Liver (tissue), 3 donors: ENCODE measurements around the gene KRTDAP.

Source experiments
- ATF3 ChIP-seq: IDR thresholded peaks from 2 replicates; pipeline ENCODE4 v1.6.1; 2016; ENCODE audit warnings: antibody characterized with exemption
- CTCF ChIP-seq: fragments of 150-350 bp; IDR thresholded peaks from 2 replicates; pipeline ENCODE4 v1.5.1; 2017; ENCODE audit warnings: improper control_type of control experiment, low read depth, low read length; ENCODE audit not compliant: missing input control
- EGR1 ChIP-seq, 2 donors: IDR thresholded peaks; 2 replicates each; pipeline ENCODE4 v1.6.1; 2016 to 2018; ENCODE audit warnings: antibody characterized with exemption in 2 of 2, low read depth in 2 of 2
- FOXA1 ChIP-seq: IDR thresholded peaks from 2 replicates; pipeline ENCODE4 v1.6.1; 2016; ENCODE audit warnings: antibody characterized with exemption
- GABPA ChIP-seq, 2 donors: IDR thresholded peaks in 1 of 2; conservative IDR thresholded peaks in 1 of 2; 2 replicates each; pipeline ENCODE4 v1.6.1; 2016; ENCODE audit warnings: antibody characterized with exemption in 2 of 2, mild to moderate bottlenecking in 1 of 2, moderate library complexity in 1 of 2
- HNF4G ChIP-seq: IDR thresholded peaks from 2 replicates; pipeline ENCODE4 v1.6.1; 2016; ENCODE audit warnings: antibody characterized with exemption
- JUND ChIP-seq, 2 donors: IDR thresholded peaks; 2 replicates each; pipeline ENCODE4 v1.6.1; 2016; ENCODE audit warnings: antibody characterized with exemption in 2 of 2
- RAD21 ChIP-seq, 2 donors: IDR thresholded peaks; 2 replicates each; pipeline ENCODE4 v1.6.1; 2016; ENCODE audit warnings: antibody characterized with exemption in 2 of 2, mild to moderate bottlenecking in 2 of 2
- REST ChIP-seq: IDR thresholded peaks from 2 replicates; pipeline ENCODE4 v1.6.1; 2016; ENCODE audit warnings: antibody characterized with exemption, mild to moderate bottlenecking
- RXRA ChIP-seq, 2 donors: IDR thresholded peaks; 2 replicates each; pipeline ENCODE4 v1.6.1; 2017 to 2018; ENCODE audit warnings: antibody characterized with exemption in 2 of 2, mild to moderate bottlenecking in 1 of 2
- TAF1 ChIP-seq: conservative IDR thresholded peaks from 2 replicates; pipeline ENCODE4 v1.6.1; 2016; ENCODE audit warnings: antibody characterized with exemption, mild to moderate bottlenecking
- YY1 ChIP-seq: IDR thresholded peaks from 2 replicates; pipeline ENCODE4 v1.6.1; 2016; ENCODE audit warnings: antibody characterized with exemption, mild to moderate bottlenecking
- ZBTB33 ChIP-seq: IDR thresholded peaks from 2 replicates; pipeline ENCODE4 v1.6.1; 2016; ENCODE audit warnings: antibody characterized with exemption
- TF ChIP-seq, protein P1 (sequence below): IDR thresholded peaks from 2 replicates; pipeline ENCODE4 v1.6.1; 2016; ENCODE audit warnings: antibody characterized with exemption
- donor health status: healthy.
- donor health status: healthy.

DNA sequence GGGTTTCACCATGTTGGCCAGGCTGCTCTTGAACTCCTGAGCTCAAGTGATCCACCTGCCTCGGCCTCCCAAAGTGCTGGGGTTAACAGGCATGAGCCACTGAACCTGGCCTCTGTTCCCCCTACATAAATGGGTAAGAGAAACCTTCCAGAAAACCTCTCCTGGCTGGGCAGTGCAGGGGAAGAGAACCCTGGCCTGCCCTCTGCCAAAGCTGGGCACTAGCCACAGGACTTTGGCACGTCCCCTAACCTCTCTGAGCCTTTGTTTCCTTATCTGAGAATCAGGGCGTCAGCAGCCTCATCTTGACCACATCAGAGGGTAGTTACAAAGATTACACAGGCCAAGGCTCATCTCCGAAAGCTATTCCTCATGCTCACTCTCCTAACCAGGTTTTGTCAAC, 35.6 kb upstream of the KRTDAP start:
- TF ChIP-seq CTCF (no peak), EGR1 (IDR thresholded peaks at IDR 0.05; ENCODE audit: low read depth in 2 of 2) (no peak), GABPA (IDR thresholded peaks at IDR 0.05 in 1 of 2, conservative IDR thresholded peaks at IDR 0.05 in 1 of 2) (no peak), TAF1 (no peak), ZBTB33 (no peak), REST (no peak), FOXA1 (no peak), RXRA (IDR thresholded peaks at IDR 0.05) (no peak), RAD21 (IDR thresholded peaks at IDR 0.05) (no peak), ATF3 (no peak), JUND (IDR thresholded peaks at IDR 0.05) (no peak), YY1 (no peak), HNF4G (no peak)
- TF ChIP-seq, protein P1, sequence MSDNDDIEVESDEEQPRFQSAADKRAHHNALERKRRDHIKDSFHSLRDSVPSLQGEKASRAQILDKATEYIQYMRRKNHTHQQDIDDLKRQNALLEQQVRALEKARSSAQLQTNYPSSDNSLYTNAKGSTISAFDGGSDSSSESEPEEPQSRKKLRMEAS: no peak
